ENCODE results near the gene SEMA5A.

DNA sequence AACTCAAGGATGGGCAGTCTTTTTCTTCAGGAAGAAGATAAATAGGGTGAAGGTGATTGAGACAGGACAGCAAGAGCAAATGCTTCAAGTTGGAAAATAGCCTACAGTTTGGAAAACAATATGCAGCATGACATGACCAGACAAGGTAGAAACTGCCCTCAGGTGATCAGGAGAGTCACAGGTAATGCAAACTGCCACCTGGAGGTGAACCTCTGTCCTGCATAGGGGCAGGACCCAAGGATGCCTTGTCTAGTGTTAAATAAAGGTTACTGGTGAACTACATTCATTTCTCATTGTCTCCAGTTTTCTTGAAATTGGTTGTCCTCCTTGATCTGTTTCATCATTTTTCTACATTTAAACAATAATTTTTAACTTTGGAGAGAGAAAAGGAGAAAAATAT lies 232.1 kb downstream of the SEMA5A start:
- TF ChIP-seq, protein P1, sequence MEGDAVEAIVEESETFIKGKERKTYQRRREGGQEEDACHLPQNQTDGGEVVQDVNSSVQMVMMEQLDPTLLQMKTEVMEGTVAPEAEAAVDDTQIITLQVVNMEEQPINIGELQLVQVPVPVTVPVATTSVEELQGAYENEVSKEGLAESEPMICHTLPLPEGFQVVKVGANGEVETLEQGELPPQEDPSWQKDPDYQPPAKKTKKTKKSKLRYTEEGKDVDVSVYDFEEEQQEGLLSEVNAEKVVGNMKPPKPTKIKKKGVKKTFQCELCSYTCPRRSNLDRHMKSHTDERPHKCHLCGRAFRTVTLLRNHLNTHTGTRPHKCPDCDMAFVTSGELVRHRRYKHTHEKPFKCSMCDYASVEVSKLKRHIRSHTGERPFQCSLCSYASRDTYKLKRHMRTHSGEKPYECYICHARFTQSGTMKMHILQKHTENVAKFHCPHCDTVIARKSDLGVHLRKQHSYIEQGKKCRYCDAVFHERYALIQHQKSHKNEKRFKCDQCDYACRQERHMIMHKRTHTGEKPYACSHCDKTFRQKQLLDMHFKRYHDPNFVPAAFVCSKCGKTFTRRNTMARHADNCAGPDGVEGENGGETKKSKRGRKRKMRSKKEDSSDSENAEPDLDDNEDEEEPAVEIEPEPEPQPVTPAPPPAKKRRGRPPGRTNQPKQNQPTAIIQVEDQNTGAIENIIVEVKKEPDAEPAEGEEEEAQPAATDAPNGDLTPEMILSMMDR (IDR thresholded peaks at IDR 0.05) = no peak
- no peak for TF ChIP-seq POLR2A (IDR thresholded peaks at IDR 0.05)
- TF ChIP-seq POLR2AphosphoS5 (IDR thresholded peaks at IDR 0.05) = no peak
- TF ChIP-seq EP300 (IDR thresholded peaks at IDR 0.05; ENCODE audit: low read depth) = no peak
